Muscle layer of colon (tissue), 2 donors: ENCODE results near the gene WWC1.
"Not testable (repeated sequence)": the region's sequence is repeated elsewhere in the genome, so short reads cannot be mapped to it uniquely, and the experiment has no call there.

Experiments used
- H3K27ac ChIP-seq: one replicate; pipeline ENCODE4 v1.7.0; 2013; ENCODE audit warnings: low read depth, mild to moderate bottlenecking, low read length, moderate library complexity
- H3K27me3 ChIP-seq, 2 donors: one replicate each; pipeline ENCODE4 v1.7.0; 2013; ENCODE audit warnings: low read length in 2 of 2, mild to moderate bottlenecking in 2 of 2; ENCODE audit not compliant: insufficient read depth in 2 of 2, control insufficient read depth in 1 of 2
- H3K36me3 ChIP-seq: one replicate; pipeline ENCODE4 v1.7.0; 2013; ENCODE audit warnings: mild to moderate bottlenecking, low read length; ENCODE audit not compliant: insufficient read depth
- H3K4me1 ChIP-seq: one replicate; pipeline ENCODE4 v1.7.0; 2013; ENCODE audit warnings: mild to moderate bottlenecking, low read length; ENCODE audit not compliant: insufficient read depth
- H3K4me3 ChIP-seq, 2 donors: one replicate each; pipeline ENCODE4 v1.7.0; 2013; ENCODE audit warnings: low read length in 2 of 2, low read depth in 1 of 2, mild to moderate bottlenecking in 1 of 2, moderate library complexity in 1 of 2
- H3K9ac ChIP-seq: one replicate; pipeline ENCODE4 v1.7.0; 2013; ENCODE audit warnings: low read length
- H3K9me3 ChIP-seq: one replicate; pipeline ENCODE4 v1.7.0; 2013; ENCODE audit warnings: mild to moderate bottlenecking, low read length
- donor health status: abdominal sarcoma.
- donor health status: Adenocarcinoma of cecum.

The WWC1 gene

GRCh38 chr5:168268949-168269936 is 22.2 kb upstream of the WWC1 start:
- Histone ChIP-seq H3K9ac (no peak overlapping the region), H3K27me3 (peaks cover 0 to 5% of the 10 kb centered on the region in 2 donors), H3K4me3 (peak overlapping the region; percentile 54 to 55), H3K9me3 (no peaks in the 10 kb centered on the region), H3K27ac (peak overlapping the region; percentile 57), H3K4me1 (peaks cover 11% of the 10 kb centered on the region), H3K36me3 (no peaks in the 10 kb centered on the region)

DNA sequence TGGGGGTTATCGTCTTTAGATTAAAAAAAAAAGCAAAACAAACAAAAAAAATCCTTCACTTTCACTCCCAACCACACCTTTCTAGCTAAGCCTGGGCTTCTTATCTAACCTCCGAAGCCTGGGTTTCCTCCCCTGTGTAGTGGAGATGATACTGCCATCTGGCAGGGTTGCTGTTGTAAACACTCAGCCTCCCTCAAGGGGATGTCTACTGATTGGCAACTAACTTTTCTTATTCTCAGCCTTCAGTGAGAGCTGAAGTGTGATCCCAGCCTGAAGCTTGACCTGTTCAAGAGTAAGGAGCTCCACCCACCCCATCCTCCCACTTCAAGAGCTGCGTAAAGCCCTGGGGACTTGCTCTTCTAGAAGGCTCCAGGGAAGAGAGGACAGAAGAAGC is 21.5 kb upstream of the WWC1 start:
- H3K4me3 ChIP-seq, result peak overlapping the region in 1 of 2 donors; percentile 55
- H3K27me3 ChIP-seq, result peaks cover 0 to 5% of the 10 kb centered on the region in 2 donors
- peaks cover 11% of the 10 kb centered on the region for H3K4me1 ChIP-seq
- H3K9me3 ChIP-seq, result no peaks in the 10 kb centered on the region
- no peaks in the 10 kb centered on the region for H3K36me3 ChIP-seq
- H3K27ac ChIP-seq, result no peak overlapping the region
- H3K9ac ChIP-seq, result no peak overlapping the region

DNA sequence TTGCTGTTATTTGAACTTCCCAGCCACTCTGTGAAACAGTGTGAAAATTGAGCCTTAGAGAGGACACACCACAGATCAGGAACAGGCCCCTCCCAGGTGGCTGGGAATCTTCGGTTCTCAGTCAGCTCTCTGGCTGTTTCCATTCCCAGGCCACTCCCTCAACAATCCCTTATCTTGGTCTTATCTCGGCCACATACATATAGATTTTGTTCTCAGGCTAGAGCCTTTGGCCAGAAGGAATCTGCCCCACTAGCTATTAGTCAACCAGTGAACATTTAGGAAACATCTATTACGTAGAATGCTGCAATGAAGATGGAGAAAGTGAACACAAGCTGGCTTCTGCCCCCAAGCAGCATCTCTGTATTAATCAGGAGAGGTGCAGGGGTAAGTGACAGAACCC is 21.0 kb upstream of the WWC1 start:
- no peak overlapping the region for H3K4me3 ChIP-seq
- no peaks in the 10 kb centered on the region for H3K9me3 ChIP-seq
- peaks cover 0 to 5% of the 10 kb centered on the region in 2 donors for H3K27me3 ChIP-seq
- peaks cover 11% of the 10 kb centered on the region for H3K4me1 ChIP-seq
- H3K9ac ChIP-seq, result no peak overlapping the region
- H3K36me3 ChIP-seq, result no peaks in the 10 kb centered on the region
- no peak overlapping the region for H3K27ac ChIP-seq

DNA sequence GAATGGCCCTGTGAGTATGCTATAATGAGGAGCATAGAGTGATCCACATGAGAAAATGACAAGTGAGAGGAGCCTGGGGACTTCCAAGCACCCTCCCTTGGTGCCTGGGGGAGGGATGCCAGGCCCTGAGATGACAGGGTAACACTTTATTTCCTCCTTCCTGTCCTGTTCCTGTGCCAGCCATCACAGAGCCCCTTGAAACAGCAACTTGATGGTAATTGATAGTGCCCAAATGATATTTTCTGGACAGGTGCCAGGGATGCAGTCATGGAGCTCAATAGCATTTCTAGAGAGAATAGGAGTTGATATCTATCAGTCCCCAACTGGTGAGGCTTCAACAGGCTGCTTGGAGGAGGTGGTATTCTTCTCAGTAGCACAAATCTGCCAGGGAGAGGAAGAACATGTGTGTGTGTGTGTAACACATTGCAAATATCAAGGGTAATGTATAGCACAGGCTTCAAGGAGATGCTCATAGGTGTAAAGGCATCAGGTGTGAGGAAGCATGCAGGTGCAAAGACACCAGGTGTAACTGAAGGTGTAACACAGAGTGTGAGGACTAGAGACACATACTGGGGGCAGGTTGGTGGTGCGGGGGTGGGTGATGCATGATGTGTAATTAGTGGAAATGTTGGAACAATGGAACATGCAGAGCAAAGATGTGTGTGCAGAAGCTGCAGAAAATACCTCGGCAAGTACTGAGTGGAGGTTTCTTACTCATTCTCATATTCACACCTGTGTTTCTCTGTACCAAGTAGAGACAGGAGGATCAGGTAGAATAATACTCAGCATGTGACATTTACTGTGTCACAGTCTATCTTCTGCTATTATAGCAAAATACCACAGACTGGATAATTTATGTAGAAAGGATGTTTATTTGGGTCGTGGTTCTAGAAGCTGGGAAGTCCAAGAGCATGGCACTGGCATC is 18.1 kb upstream of the WWC1 start:
- no peak overlapping the region for H3K27ac ChIP-seq
- H3K4me3 ChIP-seq, result no peak overlapping the region
- no peaks in the 10 kb centered on the region for H3K36me3 ChIP-seq
- peaks cover 0 to 5% of the 10 kb centered on the region in 2 donors for H3K27me3 ChIP-seq
- H3K4me1 ChIP-seq, result peaks cover 11% of the 10 kb centered on the region
- no peak overlapping the region for H3K9ac ChIP-seq
- H3K9me3 ChIP-seq, result no peaks in the 10 kb centered on the region

DNA sequence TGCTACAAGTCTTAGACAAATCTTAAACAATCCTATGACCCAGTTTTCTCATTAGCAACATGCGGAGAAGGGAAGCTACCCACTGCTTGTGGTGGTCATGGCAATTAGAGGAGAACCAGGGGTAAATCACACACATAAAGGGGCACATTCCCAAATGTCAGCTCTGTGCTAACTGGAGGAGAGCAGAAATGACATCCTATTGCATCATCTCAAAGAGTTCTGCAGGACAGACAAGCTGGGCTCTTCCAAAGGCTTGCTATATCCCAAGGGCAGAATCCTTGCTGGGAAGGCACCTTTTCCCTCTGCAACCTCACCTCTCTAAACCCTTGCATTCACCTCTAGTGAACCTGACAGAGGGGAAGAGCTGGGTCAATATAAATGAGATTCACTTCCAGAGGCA is 17.0 kb upstream of the WWC1 start:
- H3K4me3 ChIP-seq, result no peak overlapping the region
- H3K27me3 ChIP-seq, result peaks cover 0 to 1% of the 10 kb centered on the region in 2 donors
- H3K9me3 ChIP-seq, result no peaks in the 10 kb centered on the region
- H3K9ac ChIP-seq, result no peak overlapping the region
- H3K36me3 ChIP-seq, result no peaks in the 10 kb centered on the region
- H3K4me1 ChIP-seq, result peaks cover 3% of the 10 kb centered on the region
- H3K27ac ChIP-seq, result no peak overlapping the region

- Histone ChIP-seq H3K4me1 (no peaks in the 10 kb centered on the region), H3K9me3 (no peaks in the 10 kb centered on the region), H3K27ac (no peak overlapping the region), H3K9ac (no peak overlapping the region), H3K4me3 (no peak overlapping the region), H3K36me3 (no peaks in the 10 kb centered on the region), H3K27me3 (no peaks in the 10 kb centered on the region)
Measured at GRCh38 chr5:168275940-168276339, 15.5 kb upstream of the WWC1 start.

DNA sequence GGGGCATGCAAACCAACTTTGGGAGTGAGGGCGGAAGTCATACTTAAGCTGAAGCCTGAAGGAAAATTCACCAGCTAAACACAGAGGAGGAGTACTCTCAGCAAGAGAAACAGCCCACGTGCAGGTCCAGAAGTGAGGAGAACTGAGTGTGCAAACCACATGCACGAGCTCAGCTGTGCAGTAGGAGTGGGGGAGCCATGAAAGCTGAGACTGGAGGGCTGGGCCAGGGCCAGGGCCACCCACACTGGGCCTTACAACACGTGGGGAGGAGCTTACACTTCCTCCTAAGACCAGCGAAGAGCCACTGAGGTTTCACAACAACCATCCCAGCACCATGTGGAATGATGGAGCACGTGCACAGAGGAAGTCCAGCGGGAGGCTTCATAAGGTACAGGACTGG is 9.3 kb upstream of the WWC1 start:
- Histone ChIP-seq H3K27ac (no peak overlapping the region), H3K9ac (no peak overlapping the region), H3K9me3 (no peaks in the 10 kb centered on the region), H3K4me1 (no peaks in the 10 kb centered on the region), H3K27me3 (no peaks in the 10 kb centered on the region), H3K4me3 (no peak overlapping the region), H3K36me3 (no peaks in the 10 kb centered on the region)

DNA sequence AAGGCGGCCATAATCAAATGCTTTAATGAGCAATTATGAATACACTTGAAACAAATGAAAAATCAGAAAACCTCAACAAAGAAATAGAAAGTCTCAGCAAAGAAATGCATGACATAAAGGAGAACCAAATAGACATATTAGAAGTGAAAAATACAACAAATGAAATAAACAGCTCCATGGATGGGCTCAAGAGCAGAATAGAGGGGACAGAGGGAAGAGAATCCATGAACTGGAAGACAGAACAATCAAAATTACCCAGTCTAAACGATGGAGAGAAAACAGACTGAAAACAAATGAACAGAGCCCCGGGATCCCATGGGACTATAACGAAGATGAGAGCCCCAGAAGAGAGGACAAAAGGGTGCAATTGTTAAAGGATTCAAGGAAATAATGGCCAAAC is 6.6 kb upstream of the WWC1 start:
- H3K4me3 ChIP-seq, result no peak overlapping the region
- H3K9me3 ChIP-seq, result no peaks in the 10 kb centered on the region
- H3K9ac ChIP-seq, result no peak overlapping the region
- H3K27me3 ChIP-seq, result no peaks in the 10 kb centered on the region
- no peak overlapping the region for H3K27ac ChIP-seq
- no peaks in the 10 kb centered on the region for H3K36me3 ChIP-seq
- no peaks in the 10 kb centered on the region for H3K4me1 ChIP-seq

DNA sequence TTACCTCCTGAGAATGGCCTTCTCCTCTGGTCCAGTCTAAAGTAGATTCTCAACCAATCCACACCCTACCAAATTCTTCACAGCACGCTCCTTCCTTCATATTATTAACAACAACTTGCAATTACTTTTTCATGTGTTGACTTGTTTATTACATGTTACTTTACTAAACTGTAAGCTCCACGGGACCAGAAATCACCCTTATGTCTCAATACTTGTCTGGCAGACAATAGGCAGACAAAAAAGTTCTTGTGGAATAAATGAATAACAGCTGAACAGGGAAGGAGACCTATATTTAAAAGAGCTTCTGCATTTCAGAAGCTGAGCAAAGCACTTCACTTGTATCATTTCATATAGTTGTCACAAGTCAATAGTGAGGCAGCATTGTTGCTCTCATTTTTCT is 5.7 kb upstream of the WWC1 start:
- no peaks in the 10 kb centered on the region for H3K36me3 ChIP-seq
- no peaks in the 10 kb centered on the region for H3K4me1 ChIP-seq
- no peaks in the 10 kb centered on the region for H3K9me3 ChIP-seq
- no peak overlapping the region for H3K4me3 ChIP-seq
- no peak overlapping the region for H3K27ac ChIP-seq
- H3K9ac ChIP-seq, result no peak overlapping the region
- H3K27me3 ChIP-seq, result no peaks in the 10 kb centered on the region

- Histone ChIP-seq H3K9ac (no peak overlapping the region), H3K4me1 (no peaks in the 10 kb centered on the region), H3K9me3 (no peaks in the 10 kb centered on the region), H3K4me3 (no peak overlapping the region), H3K27me3 (peaks cover 5 to 7% of the 10 kb centered on the region in 2 donors), H3K36me3 (no peaks in the 10 kb centered on the region), H3K27ac (no peak overlapping the region)
Measured at GRCh38 chr5:168286386-168286785, 5.1 kb upstream of the WWC1 start.

GRCh38 chr5:168286863-168287262 is 4.6 kb upstream of the WWC1 start:
- H3K27me3 ChIP-seq, H3K4me1 ChIP-seq, H3K4me3 ChIP-seq, H3K27ac ChIP-seq, H3K9me3 ChIP-seq, H3K9ac ChIP-seq, H3K36me3 ChIP-seq: not testable (repeated sequence)
